GM04503 (cell line): ENCODE data around the gene CCL22.

Source experiments
- DNase-seq: peaks from one replicate; pipeline ENCODE4 v3.0.0-alpha.2; 2012; ENCODE audit warnings: low read depth

CCL22 gene

DNA sequence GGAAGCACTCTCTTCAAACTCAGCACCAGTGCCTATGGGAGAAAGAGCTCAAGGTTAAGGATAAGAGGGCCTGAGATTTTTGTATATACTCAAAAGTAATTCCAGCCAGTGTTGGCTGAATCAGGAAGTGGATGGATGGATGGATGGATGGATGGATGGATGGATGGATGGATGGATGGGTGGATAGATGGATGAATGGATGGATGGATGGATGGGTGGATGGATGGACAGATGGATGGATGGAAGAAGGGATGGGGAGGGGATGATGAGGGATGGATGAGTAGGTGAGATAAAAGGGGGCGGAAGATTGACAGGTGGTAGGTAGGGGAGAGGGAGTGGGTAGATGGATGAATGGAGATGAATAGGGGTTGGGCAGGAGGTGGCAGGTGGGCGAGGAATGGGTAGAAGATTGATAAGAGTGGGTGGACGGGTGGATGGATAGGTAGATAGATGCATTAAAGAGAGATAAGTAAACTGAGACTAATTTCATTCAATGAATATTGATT is 17.8 kb downstream of the CCL22 start:
- no peak for DNase-seq

DNA sequence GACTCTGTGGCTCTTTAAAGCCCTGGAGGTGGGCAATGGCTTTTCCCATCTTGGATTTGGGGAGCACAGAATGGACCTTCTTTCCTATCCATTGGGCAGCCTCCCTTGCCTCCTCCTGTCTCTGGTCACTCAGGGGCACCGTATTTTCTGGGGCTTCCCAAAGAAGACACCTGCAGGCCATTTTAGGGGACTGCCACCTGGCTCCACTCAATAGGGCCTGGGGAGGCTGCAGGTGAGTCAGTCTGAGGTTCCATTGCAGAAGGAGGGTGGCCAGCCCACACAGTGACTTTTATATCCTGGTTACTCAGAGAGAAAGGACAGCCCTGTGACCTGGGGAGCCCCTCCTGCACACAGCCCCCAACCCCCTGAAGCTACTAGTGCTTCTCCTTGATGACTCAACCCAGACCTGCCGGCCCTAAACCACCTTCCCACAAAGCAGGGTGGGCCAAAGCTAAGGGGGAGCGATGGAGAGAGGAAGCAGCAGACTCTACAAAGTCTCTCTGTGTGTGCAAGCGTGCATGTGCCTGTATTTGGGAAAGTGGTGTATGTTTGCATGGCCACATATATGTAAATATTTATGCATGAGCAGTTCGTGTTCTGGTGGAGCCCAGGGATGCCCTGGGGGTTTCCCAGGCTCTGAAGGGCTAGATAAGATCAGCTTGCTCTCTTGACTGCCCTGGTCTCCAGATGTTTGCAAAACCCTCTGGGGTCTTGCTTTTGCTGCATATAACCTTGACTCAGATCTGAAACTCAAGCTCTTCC is 18.7 kb downstream of the CCL22 start:
- DNase-seq: no peak

DNA sequence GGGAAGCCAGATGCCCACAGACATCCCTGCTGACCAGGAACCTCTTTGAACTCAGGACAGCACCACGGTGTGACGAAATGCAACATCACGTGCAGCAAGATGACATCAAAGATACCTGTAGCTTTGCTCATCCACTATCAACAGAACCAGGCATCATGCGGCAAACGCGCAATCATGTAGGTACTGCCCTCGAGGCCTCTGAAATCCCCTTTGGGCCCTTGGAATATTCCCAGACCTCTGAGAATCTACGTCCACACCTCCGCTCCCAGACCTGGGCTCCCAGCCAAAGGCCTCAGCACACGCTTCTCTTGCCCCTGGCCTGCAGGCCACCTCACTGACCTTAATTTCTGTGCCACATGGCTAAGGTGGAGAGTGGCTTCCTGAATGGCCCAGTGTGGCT is 21.0 kb downstream of the CCL22 start:
- no peak for DNase-seq

GRCh38 chr16:57380671-57381462 is 22.3 kb downstream of the CCL22 start:
- DNase-seq: no peak

DNA sequence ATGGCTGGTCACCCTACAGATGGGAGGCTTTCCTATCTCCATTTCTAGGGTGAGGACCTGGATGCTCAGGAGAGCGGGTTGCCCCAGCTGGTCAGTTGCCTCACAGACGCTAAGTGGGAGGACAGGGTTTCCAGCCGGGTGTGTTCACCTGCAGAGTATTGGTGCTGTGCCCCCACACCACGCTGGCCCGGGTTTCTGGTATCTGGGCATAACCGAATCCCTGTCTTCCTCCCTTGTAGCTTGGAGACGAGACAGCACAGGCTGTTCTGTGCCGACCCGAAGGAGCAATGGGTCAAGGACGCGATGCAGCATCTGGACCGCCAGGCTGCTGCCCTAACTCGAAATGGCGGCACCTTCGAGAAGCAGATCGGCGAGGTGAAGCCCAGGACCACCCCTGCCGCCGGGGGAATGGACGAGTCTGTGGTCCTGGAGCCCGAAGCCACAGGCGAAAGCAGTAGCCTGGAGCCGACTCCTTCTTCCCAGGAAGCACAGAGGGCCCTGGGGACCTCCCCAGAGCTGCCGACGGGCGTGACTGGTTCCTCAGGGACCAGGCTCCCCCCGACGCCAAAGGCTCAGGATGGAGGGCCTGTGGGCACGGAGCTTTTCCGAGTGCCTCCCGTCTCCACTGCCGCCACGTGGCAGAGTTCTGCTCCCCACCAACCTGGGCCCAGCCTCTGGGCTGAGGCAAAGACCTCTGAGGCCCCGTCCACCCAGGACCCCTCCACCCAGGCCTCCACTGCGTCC is 23.4 kb downstream of the CCL22 start:
- DNase-seq: no peak

DNA sequence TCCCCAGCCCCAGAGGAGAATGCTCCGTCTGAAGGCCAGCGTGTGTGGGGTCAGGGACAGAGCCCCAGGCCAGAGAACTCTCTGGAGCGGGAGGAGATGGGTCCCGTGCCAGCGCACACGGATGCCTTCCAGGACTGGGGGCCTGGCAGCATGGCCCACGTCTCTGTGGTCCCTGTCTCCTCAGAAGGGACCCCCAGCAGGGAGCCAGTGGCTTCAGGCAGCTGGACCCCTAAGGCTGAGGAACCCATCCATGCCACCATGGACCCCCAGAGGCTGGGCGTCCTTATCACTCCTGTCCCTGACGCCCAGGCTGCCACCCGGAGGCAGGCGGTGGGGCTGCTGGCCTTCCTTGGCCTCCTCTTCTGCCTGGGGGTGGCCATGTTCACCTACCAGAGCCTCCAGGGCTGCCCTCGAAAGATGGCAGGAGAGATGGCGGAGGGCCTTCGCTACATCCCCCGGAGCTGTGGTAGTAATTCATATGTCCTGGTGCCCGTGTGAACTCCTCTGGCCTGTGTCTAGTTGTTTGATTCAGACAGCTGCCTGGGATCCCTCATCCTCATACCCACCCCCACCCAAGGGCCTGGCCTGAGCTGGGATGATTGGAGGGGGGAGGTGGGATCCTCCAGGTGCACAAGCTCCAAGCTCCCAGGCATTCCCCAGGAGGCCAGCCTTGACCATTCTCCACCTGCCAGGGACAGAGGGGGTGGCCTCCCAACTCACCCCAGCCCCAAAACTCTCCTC is 24.1 kb downstream of the CCL22 start:
- no peak for DNase-seq

DNA sequence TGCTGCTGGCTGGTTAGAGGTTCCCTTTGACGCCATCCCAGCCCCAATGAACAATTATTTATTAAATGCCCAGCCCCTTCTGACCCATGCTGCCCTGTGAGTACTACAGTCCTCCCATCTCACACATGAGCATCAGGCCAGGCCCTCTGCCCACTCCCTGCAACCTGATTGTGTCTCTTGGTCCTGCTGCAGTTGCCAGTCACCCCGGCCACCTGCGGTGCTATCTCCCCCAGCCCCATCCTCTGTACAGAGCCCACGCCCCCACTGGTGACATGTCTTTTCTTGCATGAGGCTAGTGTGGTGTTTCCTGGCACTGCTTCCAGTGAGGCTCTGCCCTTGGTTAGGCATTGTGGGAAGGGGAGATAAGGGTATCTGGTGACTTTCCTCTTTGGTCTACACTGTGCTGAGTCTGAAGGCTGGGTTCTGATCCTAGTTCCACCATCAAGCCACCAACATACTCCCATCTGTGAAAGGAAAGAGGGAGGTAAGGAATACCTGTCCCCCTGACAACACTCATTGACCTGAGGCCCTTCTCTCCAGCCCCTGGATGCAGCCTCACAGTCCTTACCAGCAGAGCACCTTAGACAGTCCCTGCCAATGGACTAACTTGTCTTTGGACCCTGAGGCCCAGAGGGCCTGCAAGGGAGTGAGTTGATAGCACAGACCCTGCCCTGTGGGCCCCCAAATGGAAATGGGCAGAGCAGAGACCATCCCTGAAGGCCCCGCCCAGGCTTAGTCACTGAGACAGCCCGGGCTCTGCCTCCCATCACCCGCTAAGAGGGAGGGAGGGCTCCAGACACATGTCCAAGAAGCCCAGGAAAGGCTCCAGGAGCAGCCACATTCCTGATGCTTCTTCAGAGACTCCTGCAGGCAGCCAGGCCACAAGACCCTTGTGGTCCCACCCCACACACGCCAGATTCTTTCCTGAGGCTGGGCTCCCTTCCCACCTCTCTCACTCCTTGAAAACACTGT is 25.0 kb downstream of the CCL22 start:
- DNase-seq: no peak

- DNase-seq: no peak
These were observed 25.9 kb downstream of the CCL22 start for GRCh38 chr16:57384248-57385070.

GRCh38 chr16:57385083-57385482 is 26.5 kb downstream of the CCL22 start:
- DNase-seq: no peak

GRCh38 chr16:57386381-57386951 is 27.9 kb downstream of the CCL22 start:
- no peak for DNase-seq

GRCh38 chr16:57387598-57388354 is 29.2 kb downstream of the CCL22 start:
- DNase-seq: no peak

- DNase-seq: no peak
These were observed 29.9 kb downstream of the CCL22 start for GRCh38 chr16:57388359-57389086.

GRCh38 chr16:57389087-57389468 is 30.5 kb downstream of the CCL22 start:
- DNase-seq: no peak

DNA sequence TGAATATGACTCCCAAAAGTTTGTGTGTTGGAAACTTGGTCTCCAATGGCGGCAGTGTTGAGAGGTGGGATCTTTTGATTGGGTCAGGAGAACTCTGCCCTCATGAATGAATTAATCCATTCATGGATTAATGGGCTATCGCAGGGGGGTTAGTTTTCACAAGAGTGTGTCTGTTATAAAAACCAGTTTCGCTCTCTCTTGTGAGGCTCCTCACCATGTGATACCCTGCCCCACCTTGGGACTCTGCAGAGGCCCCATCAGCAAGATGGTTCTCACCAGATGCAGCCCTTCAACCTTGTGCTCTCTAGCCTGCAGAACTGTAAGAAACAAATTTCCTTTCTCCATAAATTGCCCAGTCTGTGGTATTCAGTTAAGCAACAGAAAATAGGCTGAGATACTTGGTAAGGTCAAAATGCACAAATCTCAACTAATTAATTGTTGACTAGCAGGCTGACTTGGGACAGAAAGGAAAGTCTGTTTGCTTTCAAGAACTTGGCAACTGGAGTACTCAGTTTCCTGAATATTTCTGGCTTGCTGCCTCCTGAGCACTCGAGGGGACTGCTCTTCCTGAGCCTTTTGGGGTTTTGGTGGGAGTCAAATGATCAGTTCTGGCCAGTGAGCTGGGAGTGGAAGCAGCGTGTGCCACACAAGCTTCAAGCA is 32.2 kb downstream of the CCL22 start:
- DNase-seq: no peak

- no peak for DNase-seq
These were observed 32.7 kb downstream of the CCL22 start for GRCh38 chr16:57391300-57391699.

GRCh38 chr16:57391708-57392107 is 33.1 kb downstream of the CCL22 start:
- DNase-seq: no peak

GRCh38 chr16:57392694-57393093 is 34.1 kb downstream of the CCL22 start:
- DNase-seq: no peak
